H1 (cell line): ENCODE data around the gene PCAT7. TPM values are rescaled to one million over a fixed set of nuclear protein-coding genes. Genes with fewer than 3 reads are reported as not detected.

Experiments
- ATF3 ChIP-seq: IDR thresholded peaks from 2 replicates; pipeline ENCODE4 v1.6.1; 2011; ENCODE audit warnings: low read depth, mild to moderate bottlenecking, low read length; ENCODE audit not compliant: insufficient read depth
- CBX5 ChIP-seq: fragments of 300-800, 300-1000 bp; sonication (generic); IDR thresholded peaks from 2 replicates; pipeline ENCODE4 v1.7.1; 2016; ENCODE audit warnings: antibody characterized with exemption, low read length, low read depth
- CHD2 ChIP-seq: IDR thresholded peaks from 2 replicates; pipeline ENCODE4 v1.6.1; 2012; ENCODE audit warnings: low read length, improper control_type of control experiment
- E2F6 ChIP-seq: IDR thresholded peaks from 2 replicates; pipeline ENCODE4 v1.6.1; 2012; ENCODE audit warnings: inconsistent platforms
- HDAC2 ChIP-seq, 2 experiments: fragments of 300-600 bp in 1 of 2; sonication (generic) in 1 of 2; IDR thresholded peaks; 2 replicates each; pipeline ENCODE4 v1.6.1; 2011 to 2012; ENCODE audit warnings: low read depth in 2 of 2, low read length in 2 of 2, mild to moderate bottlenecking in 2 of 2, moderate library complexity in 2 of 2, borderline replicate concordance in 1 of 2, inconsistent platforms in 1 of 2
- JUN ChIP-seq: IDR thresholded peaks from 2 replicates; pipeline ENCODE4 v1.6.1; 2011; ENCODE audit warnings: low read depth, mild to moderate bottlenecking, improper control_type of control experiment, low read length
- MAFK ChIP-seq: IDR thresholded peaks from 2 replicates; pipeline ENCODE4 v1.6.1; 2012; ENCODE audit warnings: low read depth, mild to moderate bottlenecking, improper control_type of control experiment, low read length
- MAX ChIP-seq: IDR thresholded peaks from 2 replicates; pipeline ENCODE4 v1.6.1; 2012; ENCODE audit warnings: inconsistent platforms
- PHF8 ChIP-seq: fragments of 200-600 bp; sonication (generic); conservative IDR thresholded peaks from 2 replicates; pipeline ENCODE4 v1.7.1; 2012; ENCODE audit warnings: low read depth, mild to moderate bottlenecking, inconsistent platforms, low read length, moderate library complexity
- RBBP5 ChIP-seq: IDR thresholded peaks from 2 replicates; pipeline ENCODE4 v1.7.1; 2012; ENCODE audit warnings: low read depth, mild to moderate bottlenecking, inconsistent platforms, low read length, moderate library complexity, borderline replicate concordance
- SP2 ChIP-seq: IDR thresholded peaks from 2 replicates; pipeline ENCODE4 v1.6.1; 2012; ENCODE audit warnings: mild to moderate bottlenecking, low read length, inconsistent platforms
- polyA plus RNA-seq, 7 experiments: library from polyadenylated mRNA; depleted of rRNA in 3 of 7; stranded (reverse) in 5 of 7; unstranded in 2 of 7; fragments of >200 nt in 5 of 7; fragments of 200-250 nt in 2 of 7; gene quantifications; 1 replicate in 5 of 7; 2 replicates in 1 of 7; 4 replicates in 1 of 7; pipeline versions ENCODE4 v1.2.1 to v1.2.3, GENCODE V29; 2011 to 2013; ENCODE audit warnings: missing spikeins in 2 of 7, mixed read lengths in 2 of 7
- total RNA-seq: library from RNA; stranded (reverse); fragmentation: NEBNext Ultra II Directional; extraction: Animal tissue kit (Norgen Biotek cat#: 25700); gene quantifications from 2 replicates; pipeline ENCODE4 v1.2.1, GENCODE V29; 2021

The PCAT7 gene
- total and polyA plus RNA-seq, 2 of the 8 experiments (the other 6 are each of a cell fraction or from before 2014, with no cell fraction given) = 3.2 to 4.1 TPM

GRCh38 chr9:94554439-94555331 lies at the start of gene PCAT7 (continued):
- no peak for TF ChIP-seq RBBP5
- peak; percentile 21 for TF ChIP-seq E2F6
- TF ChIP-seq HDAC2 (IDR thresholded peaks at IDR 0.05; ENCODE audit: borderline replicate concordance in 1 of 2, low read depth in 2 of 2, low read length in 2 of 2) = no peak
- no peak for TF ChIP-seq CBX5
- no peak for TF ChIP-seq JUN
- TF ChIP-seq PHF8 = peak; percentile 93
- TF ChIP-seq ATF3 = no peak
- TF ChIP-seq MAX = peak; percentile 80
- no peak for TF ChIP-seq SP2
- TF ChIP-seq MAFK = no peak
- peak; percentile 43 for TF ChIP-seq CHD2
